DLD1 (cell line): ENCODE measurements around the gene TSHZ2.
"Not testable (repeated sequence)": the region's sequence is repeated elsewhere in the genome, so short reads cannot be mapped to it uniquely, and the experiment has no call there.

Experiments
- in situ Hi-C: cut with HindIII; loops from 2 replicates; pipeline ENCODE4 v1.10.0; 2017; ENCODE audit warnings: low sequenced_read_pairs

Gene TSHZ2

DNA sequence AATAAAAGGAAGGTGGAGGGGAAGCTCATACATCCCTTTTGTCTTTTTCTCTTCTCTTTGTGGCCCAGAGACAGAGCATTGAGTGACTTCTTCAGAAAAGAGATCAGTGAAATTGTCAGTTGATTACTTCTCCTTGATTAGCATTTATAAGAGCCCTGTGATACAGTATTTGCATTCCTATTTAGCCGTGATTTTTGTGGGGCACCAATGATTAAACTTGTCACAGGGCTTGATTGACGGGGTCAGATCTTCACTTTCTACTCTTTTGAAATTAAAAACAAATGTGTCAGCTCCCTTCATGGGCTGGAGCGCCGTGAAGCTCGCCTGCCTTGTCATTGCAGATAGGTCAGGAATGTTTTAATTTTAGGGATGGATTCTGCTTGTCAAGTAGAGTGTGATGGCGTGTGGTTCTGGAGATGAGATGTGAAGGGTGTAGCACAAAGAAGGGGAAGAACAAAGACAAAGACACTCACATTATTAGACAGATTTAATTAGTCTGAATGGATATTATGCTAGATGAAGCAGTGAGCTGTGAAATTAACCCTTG lies 454.7 kb downstream of the TSHZ2 start:
- in situ Hi-C loops: no loop called here

DNA sequence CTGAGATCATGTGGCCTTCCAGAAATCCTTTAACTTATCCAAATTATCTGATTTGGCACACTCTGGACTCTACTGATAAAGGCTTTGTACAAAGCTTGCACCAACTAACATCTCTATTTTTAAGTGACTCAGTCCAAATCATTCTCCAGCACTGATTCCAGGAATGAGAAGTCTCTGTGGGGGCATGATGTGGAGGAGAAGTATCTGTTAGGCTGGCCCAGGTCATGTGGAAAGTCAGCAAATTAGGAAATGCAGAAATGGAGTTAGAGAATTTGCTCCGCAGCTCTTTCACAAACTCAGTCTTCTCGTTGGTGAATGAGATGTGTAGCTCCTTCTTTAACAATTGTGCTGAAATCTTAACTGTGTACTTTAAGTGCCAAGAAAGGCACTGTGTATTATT lies 455.8 kb downstream of the TSHZ2 start:
- in situ Hi-C loops: no loop called here

DNA sequence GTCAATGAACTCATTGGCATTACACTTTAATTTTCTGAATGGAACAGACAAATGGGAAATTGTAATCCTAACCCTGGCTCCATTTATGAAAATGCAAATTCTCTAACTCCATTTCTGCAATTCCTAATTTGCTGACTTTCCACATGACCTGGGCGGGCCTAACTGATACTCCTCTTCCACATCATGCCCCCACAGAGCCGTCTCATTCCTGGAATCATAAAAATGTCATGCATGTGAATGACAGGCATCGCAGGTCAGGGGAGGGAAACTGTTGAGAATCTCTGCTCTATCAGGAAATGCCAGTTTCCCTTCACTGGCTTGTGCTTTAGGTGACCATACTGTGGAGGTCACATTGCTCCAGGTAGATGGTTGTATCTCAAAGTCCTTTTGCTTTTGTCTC lies 456.4 kb downstream of the TSHZ2 start:
- in situ Hi-C loops: no loop called here

DNA sequence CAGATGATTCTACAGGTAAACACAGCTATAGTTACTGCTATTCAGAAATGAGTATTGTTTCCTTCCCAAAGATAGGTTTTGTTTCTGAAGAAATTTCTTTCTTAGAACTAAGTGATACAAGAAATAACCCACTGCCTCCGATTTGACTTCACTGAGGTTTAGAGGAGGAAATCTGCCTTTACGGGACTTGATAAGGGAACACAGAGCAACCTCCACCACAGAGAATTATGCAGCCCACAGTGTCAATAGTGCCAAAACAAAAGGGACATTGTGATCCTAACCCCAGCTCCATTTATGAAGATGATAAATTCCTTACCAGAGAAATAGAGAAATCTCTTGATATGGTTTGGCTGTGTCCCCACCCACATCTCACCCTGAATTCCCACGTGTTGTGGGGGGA lies 456.8 kb downstream of the TSHZ2 start:
- in situ Hi-C loops: no loop called here

DNA sequence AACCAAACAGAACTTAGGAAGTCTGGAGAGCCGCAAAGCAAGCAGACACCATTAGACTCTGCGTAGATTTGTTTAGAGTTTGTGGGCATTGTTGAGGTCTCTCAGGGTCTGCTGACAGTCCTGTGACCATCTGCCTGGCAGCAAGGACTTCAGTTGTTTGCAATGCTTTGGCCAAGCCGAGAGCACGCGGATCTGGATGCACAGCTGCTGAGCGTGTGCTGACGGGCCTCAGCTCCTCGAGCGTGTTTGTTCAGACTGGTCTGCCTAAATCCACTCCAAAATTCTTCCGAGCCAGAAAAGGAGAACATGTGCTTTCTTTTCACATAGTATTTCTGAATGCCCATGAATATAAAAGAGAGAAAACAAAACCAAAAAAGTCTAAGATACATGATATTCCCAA lies 462.5 kb downstream of the TSHZ2 start:
- in situ Hi-C loops: no loop called here

DNA sequence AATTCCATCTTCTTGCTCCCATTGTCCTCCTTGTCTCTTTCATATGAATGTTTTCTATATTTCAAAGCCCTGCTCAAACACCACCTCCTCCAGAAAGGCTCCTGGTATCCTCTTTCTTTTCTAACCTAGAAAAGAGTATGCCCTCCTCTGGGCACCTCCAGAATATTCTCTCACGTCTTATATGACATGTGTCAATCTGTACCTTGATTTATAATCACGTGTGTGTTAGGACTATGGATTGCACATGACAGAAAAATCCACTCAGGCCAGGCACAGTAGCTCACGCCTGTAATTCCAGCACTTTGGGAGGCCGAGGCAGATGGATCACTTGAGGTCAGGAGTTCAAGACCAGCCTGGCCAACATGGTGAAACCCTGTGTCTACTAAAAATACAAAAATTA lies 464.8 kb downstream of the TSHZ2 start:
- in situ Hi-C loops: not testable (repeated sequence)

DNA sequence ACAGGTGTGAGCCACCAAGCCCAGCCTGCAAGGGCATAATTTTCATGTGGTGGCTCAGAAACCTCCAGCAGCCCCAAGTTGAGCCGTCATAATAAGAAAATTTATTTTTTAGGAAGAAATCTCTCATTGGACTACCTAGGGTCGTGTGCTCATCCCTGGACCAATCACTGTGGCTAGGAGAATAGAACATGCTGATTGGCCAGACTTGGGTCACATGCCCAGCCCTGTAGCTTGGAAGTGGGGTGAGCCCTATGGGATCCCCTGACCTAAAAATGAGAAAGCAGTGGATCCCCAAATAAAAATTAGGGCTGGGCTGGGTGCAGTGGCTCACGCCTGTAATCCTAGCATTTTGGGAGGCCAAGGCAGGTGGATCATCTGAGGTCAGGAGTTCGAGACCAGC lies 466.2 kb downstream of the TSHZ2 start:
- in situ Hi-C loops: no loop called here

DNA sequence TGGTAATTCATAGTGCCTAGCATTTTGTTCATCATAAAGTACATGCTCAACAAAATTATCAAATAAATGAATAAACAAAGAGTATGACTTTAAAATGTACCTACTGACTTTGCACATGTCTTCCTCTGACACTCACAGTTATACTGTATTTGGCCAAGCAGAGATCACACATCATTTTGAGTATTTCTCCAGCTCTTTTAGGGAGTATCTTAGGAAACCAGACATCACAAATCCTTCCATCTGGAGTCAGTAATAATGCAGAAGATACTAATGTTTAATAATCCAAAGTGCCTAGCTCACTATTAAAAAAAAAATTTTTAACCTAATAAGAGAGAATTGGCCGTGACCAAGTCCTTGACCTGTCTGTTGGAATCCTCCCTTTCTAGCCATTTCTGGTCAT lies 466.9 kb downstream of the TSHZ2 start:
- in situ Hi-C loops: no loop called here

DNA sequence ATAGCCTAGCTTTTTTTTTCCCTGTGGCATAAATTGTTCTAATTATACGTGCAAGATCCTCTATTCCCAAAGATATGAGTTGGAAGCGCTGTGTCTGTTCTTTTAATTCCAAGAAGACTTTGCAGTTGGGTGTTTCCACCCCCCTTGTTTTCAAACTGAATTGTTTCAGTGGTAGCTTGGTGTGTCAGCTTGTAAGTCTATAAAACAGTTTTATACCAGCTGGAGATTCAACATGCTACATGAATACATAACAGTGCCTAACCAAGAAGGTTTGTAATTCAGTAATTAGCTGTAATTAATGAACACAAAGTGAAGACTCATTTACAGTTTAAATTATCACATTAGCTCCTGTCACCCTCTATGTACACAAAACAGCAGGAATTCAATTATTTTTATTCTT lies 467.5 kb downstream of the TSHZ2 start:
- in situ Hi-C loops: no loop called here

DNA sequence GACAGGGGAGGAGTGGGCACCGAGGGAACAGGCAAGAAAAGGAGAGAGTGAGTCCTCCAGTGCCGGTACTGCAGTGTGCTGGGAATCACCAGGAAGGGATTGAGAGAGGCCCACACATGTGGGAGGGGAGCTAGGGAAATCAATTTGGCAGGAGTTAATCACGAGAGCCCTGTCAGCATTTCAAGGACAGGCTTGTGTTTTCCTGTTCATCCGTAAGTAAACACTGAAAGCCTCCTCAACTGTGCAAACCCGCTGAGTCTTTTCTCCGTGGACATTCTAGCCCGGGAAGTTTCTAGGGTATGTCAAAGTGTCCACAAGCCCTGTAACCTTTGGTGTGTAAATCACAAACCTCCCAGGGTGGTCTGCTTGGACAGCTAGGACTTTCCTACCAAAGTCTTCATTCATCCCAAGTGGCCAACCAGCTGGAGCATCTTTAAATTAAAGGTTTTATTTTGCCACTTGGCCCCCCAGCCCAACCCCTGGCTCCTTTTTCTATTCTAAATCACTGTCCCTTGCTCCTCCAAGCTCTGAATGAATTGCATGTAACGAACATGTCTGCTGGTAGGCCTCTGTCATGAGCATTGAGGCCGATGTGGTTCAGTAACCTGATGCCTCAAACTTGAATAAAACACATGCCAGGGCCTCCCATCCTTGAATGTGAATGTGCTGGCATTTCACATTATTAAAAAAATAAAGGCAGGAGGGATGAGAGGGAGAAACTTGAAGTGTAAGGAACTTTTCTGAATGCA lies 472.4 kb downstream of the TSHZ2 start:
- in situ Hi-C loops: no loop called here

DNA sequence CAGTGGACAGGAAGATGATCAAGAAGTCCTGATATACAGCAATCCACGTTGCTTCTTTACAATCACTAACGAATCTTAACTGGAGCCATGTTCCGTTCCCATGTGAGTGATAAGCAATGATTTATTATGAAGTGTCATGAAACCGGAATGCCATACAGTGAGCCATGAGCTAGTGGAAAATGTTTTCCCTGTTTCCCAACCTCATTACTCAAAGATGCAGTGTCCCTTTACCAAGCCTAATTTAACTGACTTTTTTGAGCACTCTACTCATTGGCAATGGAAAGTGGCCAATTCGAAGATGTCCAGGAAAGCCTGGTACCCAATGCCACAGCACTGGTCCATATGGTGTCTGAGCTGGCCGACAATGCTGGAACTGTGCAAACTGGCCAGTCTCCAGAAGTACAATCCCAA lies 473.2 kb downstream of the TSHZ2 start:
- in situ Hi-C loops: no loop called here

DNA sequence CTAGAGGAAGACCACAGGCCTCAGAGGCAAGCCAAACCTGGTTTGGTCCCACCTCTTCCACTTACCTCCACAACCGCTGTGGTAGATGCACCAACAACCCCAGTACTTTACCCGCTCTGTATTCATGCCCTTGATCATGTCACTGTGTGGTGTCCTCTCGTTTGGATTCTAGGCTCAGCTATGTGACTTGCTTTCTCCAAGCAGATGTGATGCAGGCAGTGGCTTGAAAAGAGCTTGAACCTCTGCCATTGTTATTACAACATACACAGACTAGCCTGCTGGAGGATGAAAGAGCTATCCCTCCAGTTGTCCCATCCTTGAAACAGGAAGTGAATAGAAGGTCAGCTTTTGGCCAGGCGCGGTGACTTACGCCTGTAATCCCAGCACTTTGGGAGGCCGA lies 473.8 kb downstream of the TSHZ2 start:
- in situ Hi-C loops: no loop called here

DNA sequence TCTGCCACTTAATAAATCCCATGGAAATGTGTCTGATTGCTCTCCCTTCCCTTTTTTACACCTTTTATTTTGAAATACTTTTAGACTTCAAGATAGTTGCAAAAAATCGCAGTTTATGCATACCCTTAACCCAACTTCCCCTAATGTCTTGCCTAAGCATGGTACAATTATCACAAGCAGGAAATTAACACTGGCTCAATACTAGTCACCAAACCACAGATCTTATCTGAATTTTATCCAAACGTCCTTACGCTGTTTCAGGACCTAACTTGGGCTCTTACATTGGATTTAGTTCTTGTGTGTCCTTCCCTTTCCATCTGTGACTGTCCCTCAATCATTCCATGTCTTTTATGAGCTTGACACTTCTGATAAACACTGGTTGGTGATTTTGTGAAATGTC lies 475.2 kb downstream of the TSHZ2 start:
- in situ Hi-C loops: no loop called here

DNA sequence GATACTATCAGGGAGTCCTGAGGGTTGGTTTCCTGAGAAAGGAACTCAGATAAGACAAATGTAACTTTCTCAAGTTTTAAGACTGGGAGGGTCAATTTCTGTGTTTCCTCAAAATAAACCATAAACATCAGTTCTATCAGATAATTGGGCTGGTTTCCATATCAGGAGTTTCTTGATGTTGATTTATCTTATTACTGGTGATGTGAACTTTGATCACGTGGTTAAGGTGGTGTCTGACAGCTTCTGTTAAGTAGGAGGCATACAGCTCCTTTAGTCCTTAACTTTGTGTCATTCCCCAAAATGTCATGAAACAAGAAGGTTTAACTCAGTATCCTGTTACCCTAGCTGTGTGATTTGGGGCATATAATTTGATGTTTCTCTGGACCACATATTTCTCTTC lies 476.3 kb downstream of the TSHZ2 start:
- in situ Hi-C loops: no loop called here

DNA sequence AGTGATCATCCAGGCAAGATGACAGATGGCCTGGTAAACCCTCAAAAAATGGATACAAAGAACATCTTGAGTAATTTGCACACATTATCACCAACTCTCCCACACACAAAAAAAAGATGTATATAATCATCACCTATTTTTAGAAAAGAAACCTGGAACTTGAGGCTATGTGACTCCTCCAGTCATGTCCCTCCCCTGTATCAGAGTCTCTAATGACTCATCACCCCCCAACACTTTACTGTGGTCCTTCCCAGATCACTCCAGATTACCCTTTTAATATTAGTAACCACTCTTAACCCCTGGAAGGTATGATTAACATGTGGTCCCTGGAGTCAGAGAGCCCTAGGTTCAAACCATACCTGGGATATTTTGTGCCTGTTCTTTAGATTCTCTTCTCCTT lies 476.7 kb downstream of the TSHZ2 start:
- in situ Hi-C loops: no loop called here

DNA sequence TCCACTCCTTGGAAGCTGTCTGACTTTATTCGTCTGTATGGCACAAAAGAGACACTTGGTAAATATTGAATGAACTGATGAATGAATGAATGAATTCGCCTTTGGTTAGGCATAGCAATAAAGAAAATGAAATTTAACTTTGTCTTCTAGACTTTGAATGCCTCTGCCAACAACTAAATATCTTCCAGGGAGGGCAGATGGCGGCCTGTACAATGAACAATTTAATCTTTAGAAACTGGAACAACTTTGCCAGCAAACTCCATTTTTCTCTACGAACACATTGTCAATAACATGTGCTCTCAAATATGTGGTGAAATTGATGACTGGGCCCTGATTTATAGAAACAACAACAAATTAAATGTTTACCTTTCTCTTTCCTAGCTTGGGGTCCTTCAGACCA lies 480.9 kb downstream of the TSHZ2 start:
- in situ Hi-C loops: no loop called here

DNA sequence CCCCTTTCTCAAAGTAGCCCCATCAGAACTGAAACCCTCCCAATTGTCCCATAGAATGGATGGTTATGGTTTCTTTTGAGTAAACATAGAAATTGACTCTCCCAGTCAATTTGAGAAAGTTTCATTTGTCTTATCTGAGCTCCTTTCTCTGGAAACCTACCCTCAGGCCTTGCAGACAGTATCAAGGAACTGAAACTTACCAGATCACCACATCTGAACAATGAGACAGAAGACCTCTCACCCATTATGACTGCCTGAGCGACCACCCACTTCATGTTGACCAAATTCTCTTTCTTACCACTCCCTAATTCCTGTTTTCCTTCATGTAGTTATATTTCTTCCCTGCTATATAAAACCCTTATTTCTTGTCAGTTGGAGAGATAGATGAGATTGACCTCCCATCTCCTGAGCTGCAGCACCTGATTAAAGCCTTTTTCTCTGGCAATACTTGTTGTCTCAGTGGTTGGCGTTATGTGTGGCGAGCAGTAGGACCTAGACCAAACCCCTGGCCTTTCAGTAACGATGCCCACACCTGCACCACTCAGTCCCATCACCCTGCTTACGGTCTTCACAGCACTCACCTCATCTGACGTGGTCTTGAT lies 482.6 kb downstream of the TSHZ2 start:
- in situ Hi-C loops: no loop called here

DNA sequence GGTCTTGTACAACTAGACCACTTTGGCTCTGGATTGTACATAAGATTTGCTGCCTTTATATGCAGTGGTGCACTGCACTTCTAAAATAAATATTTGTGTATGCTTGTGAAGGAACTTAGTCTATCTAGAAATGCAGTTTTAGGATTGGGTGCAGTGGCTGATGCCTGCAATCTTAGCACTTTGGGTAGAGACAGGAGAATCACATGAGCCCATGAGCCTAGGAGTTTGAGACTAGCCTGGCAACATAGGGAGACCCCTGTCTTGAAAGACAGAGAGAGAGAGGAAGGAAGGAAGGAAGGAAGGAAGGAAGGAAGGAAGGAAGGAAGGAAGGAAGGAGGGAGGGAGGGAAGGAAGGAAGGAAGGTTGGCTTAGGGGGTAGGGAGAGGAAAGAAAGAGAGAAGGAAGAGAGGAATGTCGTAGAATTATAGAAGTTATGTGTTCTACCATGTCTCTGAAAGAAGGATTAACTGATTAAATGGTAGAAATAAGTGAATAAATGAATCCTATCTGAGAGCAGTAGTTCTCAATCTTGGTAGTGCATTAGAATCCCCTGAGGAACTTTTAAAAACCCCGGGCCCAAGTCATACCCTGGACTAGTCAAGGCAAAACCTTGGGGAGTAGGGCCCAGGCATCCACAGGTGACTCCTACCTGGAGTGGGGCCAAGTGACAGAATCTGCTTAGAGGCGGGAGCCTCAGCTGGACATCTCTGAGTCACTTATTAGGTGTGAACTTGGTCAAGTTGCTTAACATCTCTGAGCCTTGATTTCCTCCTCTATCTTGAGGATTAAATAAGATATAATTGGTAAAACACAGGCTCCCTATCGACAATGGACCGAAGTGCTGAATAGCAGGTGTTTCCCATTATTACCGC lies 491.2 kb downstream of the TSHZ2 start:
- in situ Hi-C loops: no loop called here

DNA sequence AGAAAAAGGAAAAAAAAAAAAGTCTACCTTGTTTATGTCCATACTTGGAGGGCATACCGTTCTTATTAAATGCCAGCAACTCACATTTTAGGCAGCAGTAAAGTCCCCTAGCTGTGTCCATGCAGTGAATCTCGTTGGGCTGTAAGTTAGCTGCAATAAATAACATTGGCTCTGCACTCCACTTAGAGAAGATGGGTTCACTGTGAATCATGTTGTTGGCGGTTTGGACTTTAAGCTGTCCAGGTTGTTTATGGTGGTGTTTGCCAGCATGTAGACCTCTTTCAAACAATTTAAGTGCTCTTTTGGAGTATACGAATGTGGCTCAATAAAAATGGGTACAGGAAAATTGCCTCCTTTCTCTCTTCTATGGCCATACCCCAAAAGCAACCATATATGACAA lies 494.1 kb downstream of the TSHZ2 start:
- in situ Hi-C loops: no loop called here

DNA sequence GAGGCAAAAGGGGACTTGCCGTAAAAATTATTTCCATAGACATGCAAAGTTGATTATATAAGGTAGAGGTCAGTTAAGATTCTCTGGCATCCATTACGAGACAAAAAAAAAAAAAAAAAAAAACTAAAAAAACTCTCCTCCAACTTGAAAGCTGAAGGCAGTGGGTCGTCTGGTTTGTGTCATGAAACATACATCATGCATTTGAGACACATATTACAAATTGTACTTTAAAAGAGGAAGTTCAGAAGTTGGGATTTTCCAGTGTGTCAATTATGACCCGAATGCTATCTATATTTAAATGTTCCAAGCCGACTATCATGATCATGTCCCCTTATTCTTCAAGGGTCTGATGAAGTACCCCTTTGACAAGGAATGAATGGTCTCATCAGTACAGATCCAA lies 496.4 kb downstream of the TSHZ2 start:
- in situ Hi-C loops: no loop called here

DNA sequence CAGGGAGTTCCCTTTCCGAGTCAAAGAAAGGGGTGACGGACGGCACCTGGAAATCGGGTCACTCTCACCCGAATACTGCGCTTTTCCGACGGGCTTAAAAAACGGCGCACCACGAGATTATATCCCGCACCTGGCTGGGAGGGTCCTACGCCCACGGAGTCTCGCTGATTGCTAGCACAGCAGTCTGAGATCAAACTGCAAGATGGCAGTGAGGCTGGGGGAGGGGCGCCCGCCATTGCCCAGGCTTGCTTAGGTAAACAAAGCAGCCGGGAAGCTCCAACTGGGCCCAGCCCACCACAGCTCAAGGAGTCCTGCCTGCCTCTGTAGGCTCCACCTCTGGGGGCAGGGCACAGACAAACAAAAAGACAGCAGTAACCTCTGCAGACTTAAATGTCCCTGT lies 500.7 kb downstream of the TSHZ2 start:
- in situ Hi-C loops: not testable (repeated sequence)

DNA sequence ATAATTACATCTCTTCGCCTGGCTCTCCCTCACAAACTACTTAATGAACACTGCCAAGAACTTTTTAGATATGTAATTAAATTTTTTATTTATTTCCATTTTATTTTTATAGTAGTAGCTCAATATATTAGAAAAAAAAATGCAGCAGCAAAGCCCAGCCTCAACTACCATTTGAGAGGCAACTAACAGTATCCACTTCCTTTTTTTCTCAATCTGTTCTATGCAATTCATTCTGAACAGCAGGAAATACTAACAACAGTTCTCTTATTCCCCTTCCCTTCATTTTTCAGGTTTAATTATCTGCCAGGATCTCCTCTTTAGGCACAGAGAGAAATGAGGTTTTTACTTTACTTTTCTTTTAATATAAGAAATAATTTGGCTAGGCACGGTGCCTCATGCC lies 508.8 kb downstream of the TSHZ2 start:
- in situ Hi-C loops: no loop called here
